T follicular helper cell (primary cell): ENCODE measurements around the gene SMURF2.
"Not testable (repeated sequence)": the region's sequence is repeated elsewhere in the genome, so short reads cannot be mapped to it uniquely, and the experiment has no call there.

Source experiments
- DNase-seq: peaks from one replicate; pipeline ENCODE4 v3.0.0-alpha.2; 2020; ENCODE audit warnings: low read depth
- total RNA-seq, 2 experiments: gene quantifications; one replicate each; lab custom pipeline; 2026; lab: John Stamatoyannopoulos, UW

SMURF2 gene
- total RNA-seq, result 39.0 to 115 reads per million in 2 experiments

GRCh38 chr17:64661976-64662773 is at the start of gene SMURF2:
Gene SMURF2 (minus strand): TSS chr17:64662307. CDS start chr17:64661880, 427 bp downstream.
- DNase-seq, result peak; percentile 70

GRCh38 chr17:64709481-64709880 is 47.4 kb upstream of the SMURF2 start:
- no peak for DNase-seq

DNA sequence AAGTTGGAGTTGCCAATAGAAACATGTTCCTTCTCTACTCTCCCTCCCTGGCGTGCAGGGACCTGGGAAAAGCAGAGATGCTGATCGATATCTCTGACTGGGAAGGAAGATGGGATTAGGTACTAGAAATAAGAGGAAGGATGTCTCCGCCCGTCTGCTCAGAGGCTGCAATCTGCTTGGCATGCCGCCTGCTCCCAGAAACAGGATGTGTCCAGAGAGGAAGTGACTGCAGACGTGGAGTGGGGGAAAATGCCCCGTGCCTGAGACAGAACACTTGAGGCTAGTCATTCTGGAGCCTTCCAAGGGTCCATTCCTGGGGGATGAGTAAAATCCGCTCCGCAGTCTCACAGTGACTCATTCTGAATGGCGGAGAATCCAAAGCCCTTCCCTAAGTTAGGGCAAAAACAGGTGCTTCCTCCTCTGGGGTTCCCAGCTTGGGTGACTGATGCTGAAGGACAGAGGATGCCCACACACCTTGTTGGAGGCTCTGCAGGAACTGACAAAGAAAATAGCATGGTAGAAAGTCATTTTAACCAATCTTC is 45.0 kb upstream of the SMURF2 start:
- no peak for DNase-seq

DNA sequence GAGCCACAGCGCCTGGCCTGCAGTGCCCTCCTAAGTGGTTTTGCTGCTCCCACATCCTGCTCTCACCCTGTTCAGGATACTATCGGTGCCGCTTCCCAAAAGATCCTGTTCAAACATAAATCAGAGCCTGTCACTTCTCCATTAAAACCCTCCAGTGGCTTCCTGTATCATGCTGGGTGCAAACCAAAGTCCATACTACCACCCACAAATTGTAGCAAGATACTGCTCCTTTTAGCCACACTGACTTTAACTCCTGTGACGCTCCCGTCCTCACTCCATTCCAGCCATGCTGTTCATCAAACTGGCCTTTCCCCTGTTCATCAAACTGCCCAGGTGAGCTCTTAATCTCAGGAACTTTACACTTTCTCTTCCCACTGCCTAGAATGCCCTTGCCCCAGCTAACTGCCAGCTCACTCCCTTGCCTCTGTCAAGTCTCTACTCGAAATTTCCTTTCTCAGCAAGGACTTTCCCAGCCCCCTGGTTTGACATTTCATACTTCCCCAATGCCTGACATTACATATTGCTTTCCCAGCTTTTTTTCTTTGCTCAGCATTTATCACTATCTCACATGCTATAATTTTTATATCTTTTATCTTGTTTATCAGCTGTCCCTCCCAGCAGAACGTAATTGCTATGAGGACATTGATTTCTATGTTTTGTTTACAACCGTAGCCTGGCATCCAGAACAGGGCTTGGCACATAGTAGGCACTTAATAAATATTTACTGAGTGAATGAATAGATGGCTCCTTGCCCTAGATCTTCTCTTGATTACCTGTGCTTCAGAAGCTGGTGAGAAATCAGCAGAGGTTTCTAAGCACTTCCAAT is 44.3 kb upstream of the SMURF2 start:
- no peak for DNase-seq

GRCh38 chr17:64702815-64703214 is 40.7 kb upstream of the SMURF2 start:
- DNase-seq, result no peak

- no peak for DNase-seq
Measured at GRCh38 chr17:64698725-64699124, 36.6 kb upstream of the SMURF2 start.

GRCh38 chr17:64694207-64694606 is 32.1 kb upstream of the SMURF2 start:
- DNase-seq, result no peak

GRCh38 chr17:64692187-64692586 is 30.1 kb upstream of the SMURF2 start:
- DNase-seq, result no peak

GRCh38 chr17:64689106-64689505 is 27.0 kb upstream of the SMURF2 start:
- DNase-seq, result no peak

GRCh38 chr17:64688481-64688880 is 26.4 kb upstream of the SMURF2 start:
- no peak for DNase-seq

DNA sequence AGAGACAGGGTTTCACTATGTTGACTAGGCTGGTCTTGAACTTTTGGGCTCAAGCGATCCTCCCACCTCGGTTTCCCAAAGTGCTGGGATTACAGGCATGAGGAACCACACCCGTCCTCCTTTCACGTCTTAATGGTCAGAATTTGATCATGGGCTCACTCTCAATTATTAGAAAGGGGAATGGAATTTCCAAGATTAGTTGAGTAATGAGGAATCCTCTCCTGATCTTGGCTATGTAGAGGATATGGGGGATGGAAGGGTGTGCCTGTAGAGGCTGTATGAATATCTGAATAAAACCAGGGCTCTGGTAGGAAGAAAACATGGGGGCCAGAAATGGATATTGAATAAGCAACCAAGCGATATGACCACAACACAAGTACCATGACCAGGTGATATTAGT is 25.9 kb upstream of the SMURF2 start:
- no peak for DNase-seq

GRCh38 chr17:64687376-64687775 is 25.3 kb upstream of the SMURF2 start:
- DNase-seq, result no peak

GRCh38 chr17:64686705-64687104 is 24.6 kb upstream of the SMURF2 start:
- no peak for DNase-seq

DNA sequence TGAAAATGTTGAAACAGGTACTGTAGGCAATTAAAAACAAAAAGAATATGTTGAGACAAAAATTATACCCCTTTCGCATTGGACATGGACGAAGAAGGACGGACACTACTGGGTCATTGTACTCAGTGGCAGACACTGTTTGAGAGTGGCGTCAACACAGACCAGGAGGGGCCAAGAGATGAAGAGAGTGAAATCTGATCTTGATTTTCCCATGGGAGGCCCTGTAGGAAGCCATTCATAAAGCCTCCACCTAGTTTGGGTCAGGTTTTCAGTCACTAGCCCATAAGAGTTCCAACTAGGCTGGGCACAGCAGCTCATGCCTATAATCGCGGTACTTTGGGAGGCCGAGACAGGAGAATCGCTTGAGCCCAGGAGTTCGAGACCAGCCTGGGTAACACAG is 23.6 kb upstream of the SMURF2 start:
- DNase-seq, result no peak

DNA sequence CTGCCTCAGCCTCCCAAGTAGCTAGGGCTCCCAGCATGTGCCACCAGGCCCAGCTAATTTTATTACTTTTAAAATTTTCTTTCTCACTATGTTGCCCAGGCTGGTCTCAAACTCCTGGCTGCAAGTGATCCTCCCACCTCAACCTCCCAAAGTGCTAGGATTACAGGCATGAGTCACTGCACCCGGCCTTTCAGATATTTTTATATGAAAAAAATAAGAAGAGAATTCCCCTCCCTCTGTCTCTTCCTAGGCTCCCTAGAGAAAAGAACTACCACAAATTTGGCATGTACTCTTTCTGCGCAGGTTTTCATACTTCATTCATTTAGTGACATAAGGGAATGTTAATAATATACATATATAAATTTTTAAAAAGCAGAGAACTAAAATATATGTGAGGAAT is 21.7 kb upstream of the SMURF2 start:
- DNase-seq, result no peak

DNA sequence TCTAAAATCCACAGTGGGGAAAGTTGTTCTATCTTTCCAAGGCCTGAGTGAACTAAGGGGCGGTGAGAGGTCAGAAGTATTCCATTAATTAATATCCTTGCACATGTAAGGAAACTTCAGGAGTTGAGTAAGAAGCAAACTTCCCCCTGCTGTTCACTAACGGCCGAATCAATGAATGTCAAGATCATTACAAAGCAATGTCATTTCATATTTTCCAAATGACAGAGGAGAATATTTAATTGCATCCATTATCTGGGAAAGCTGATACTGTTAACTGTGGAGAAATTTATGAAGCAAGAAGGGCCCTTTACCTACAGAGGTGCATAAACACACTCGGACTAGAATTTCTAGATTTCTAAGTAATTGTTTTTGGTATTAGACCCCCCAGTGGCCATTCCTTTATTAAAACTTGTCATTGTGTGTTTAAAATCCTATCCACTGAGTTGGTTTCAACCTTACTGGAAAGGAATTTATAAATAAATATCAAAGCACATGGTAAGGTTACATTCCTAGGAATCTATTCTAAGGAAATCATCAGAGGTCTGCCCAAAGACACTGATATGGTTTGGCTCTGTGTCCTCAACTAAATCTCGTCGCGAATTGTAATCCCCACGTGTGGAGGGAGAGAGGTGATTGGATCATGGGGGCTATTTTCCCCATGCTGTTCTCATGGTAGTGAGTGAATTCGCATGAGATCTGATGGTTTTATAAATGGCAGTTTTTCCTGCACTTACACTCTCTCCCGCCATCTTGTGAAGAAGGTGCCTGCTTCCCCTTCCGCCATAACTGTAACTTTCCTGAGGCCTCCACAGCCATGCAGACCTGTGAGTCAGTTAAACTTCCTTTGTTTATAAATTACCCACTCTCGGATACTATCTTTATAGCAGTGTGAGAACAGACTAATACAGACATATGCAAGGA is 20.4 kb upstream of the SMURF2 start:
- DNase-seq, result no peak

GRCh38 chr17:64679710-64680216 is 17.7 kb upstream of the SMURF2 start:
- DNase-seq, result no peak

GRCh38 chr17:64676763-64677162 is 14.7 kb upstream of the SMURF2 start:
- no peak for DNase-seq

GRCh38 chr17:64670843-64671590 is 8.9 kb upstream of the SMURF2 start:
- not testable (repeated sequence) for DNase-seq

DNA sequence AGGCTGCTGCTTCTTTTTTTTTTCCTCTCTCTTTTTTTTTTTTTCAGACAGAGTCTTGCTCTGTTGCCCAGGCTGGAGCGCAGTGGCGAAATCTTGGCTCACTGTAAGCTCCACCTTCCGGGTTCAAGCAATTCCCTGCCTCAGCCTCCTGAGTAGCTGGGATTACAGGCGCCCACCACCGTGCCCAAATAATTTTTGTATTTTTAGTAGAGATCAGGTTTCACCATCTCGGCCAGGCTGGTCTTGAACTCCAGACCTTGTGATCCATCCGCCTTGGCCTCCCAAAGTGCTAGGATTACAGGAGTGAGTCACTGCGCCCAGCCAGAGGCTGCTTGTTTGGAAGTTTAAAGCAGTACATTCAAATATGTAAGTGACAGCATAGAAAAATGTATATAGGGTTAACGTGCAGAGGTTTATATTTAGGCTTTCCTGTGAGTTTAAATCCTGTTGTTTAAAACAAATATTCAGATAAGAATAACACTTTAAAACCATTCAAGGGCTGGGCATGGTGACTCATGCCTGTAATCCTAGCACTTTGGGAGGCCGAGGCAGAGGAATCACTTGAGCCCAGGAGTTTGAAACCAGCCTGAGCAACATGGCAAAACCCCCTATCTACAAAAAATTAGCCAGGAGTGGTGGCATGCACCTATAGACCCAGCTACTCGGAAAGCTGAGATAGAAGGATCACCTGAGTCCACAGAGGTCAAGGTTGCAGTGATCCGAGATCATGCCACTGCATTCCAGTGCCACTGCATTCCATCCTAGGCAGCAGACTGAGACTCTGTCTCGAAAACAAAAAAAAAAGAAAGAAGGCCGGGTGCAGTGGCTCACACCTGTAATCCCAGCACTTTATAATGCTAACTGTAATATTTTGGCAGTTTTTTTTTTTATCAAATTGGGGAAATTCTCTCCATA is 6.0 kb upstream of the SMURF2 start:
- not testable (repeated sequence) for DNase-seq
